HG03175 (cell line): ENCODE results near the gene TTYH1.
"Not testable (repeated sequence)": the region's sequence is repeated elsewhere in the genome, so short reads cannot be mapped to it uniquely, and the experiment has no call there.

Experiments used
- ATAC-seq: cut with Tn5 transposase; IDR thresholded peaks from one replicate; pipeline ENCODE4 v1.9.1; 2021; ENCODE audit warnings: mild to moderate bottlenecking, moderate library complexity; ENCODE audit not compliant: unreplicated experiment

TTYH1 gene

GRCh38 chr19:54436628-54437252 is 21.5 kb downstream of the TTYH1 start:
- no peak for ATAC-seq

GRCh38 chr19:54439174-54439851 is 24.0 kb downstream of the TTYH1 start:
- ATAC-seq, result no peak

DNA sequence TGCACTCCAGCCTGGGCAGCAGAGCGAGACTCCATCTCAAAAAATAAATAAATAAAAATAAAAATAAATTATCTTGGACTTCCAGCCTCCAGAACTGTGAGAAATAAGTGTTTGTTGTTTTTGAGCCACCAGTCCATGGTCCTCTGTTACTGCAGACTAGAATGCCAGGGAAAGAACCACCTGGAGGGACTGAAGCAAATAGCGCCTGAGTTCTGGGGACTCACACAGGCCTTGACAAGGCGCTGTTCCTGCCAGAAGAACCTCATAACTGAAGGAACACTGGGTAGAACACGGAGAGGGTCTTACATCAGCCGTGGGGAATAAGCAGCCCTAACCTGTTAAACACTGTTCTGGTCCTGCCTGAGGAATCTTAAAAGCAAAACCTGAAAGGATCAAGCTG is 25.4 kb downstream of the TTYH1 start:
- ATAC-seq, result no peak

DNA sequence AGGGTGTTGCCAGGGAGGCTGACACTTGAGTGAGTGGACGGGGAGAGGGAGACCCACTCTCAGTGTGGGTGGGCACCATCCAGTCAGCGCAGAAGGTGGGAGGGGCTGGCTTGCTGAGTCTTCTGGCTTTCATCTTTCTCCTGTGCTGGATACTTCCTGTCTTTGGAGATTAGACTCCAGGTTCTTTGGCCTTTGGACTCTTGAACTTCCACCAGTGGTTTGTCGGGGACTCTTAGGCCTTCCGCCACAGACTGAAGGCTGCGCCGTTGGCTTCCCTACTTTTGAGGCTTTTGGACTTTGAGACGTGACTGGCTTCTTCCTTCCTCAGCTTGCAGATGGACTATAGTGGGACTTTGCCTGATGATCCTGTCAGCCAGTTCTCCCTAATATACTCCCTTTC is 29.5 kb downstream of the TTYH1 start:
- no peak for ATAC-seq

- not testable (repeated sequence) for ATAC-seq
Measured at GRCh38 chr19:54446349-54446748, 31.1 kb downstream of the TTYH1 start.

- peak; percentile 11 for ATAC-seq
Measured at GRCh38 chr19:54448040-54448773, 32.9 kb downstream of the TTYH1 start.

GRCh38 chr19:54448774-54449700 is 33.8 kb downstream of the TTYH1 start, which contains the start of gene LENG8:
LENG8 (plus strand) TSS chr19:54449199; CDS start chr19:54451345, 2,146 bp downstream.
- peak; percentile 93 for ATAC-seq

DNA sequence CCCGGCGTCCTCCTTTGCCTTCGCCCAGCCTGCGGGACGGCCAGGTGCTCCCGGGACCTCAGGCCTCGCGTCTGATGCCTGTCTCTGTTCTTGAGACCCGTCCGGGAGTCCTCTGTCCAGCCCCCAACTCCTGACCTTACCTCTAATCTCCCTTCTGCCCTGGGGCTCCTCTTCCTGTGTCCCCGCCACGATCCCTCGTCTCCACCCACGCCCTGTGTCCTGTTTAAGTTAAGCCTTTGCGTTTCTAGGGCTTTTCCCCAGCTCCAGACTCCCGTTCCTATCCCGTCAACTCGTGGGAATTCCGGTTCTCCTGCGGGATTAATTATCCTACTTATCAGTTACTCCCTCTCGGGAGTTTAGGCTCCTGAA is 34.4 kb downstream of the TTYH1 start:
- no peak for ATAC-seq

- no peak for ATAC-seq
Measured at GRCh38 chr19:54451331-54451871, 36.1 kb downstream of the TTYH1 start.

- no peak for ATAC-seq
Measured at GRCh38 chr19:54451997-54452396, 36.7 kb downstream of the TTYH1 start.

DNA sequence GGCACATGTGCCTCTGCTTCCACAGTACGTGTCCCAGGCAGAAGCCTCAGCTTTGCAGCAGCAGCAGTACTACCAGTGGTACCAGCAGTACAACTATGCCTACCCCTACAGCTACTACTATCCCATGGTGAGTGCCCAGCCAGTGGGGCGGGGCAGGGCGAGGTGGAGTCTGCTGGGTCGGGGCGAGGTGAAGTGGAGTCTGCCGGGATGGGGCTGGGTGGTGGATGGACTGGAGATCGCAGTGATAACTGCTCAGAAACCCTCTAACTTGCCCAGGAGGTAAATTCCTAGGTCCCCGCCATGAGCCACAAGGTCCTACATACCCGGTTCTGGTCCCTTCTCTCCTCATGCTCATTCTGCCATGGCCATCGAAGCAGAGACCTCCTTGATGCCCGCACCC is 37.4 kb downstream of the TTYH1 start:
- ATAC-seq, result no peak

DNA sequence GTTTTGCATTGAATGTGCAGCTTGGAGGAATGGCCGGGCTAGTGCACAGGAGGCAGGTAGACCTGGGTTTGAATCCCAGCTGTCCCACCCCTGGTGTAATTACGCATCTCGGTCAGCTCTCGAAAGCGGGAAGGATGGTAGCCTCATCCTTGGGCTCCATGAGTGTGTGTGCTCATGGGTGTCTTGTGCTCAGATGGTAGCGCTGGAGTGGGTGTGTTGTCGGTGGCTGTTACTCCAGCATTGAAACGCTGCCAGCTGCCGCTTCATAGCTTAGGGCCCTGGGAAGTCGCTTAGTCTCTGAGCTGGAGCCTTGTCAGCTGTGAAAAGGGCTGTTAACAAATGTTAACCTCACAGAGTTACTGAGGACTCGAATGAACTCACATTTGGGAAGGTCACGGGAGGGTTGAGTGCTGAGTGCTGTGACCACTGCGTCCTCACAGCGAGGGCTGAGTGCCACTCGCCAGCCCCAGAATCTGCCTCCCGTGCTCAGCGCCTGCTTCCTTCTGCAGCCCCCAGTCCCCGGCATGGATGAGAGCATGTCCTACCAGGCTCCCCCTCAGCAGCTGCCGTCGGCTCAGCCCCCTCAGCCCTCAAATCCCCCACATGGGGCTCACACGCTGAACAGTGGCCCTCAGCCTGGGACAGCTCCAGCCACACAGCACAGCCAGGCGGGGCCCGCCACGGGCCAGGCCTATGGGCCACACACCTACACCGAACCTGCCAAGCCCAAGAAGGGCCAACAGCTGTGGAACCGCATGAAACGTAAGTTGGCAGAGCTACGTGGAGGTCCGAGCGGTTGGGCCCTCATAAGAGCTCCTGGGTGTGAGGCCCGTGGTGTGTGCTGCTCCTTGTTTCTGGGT is 38.9 kb downstream of the TTYH1 start:
- ATAC-seq, result no peak

DNA sequence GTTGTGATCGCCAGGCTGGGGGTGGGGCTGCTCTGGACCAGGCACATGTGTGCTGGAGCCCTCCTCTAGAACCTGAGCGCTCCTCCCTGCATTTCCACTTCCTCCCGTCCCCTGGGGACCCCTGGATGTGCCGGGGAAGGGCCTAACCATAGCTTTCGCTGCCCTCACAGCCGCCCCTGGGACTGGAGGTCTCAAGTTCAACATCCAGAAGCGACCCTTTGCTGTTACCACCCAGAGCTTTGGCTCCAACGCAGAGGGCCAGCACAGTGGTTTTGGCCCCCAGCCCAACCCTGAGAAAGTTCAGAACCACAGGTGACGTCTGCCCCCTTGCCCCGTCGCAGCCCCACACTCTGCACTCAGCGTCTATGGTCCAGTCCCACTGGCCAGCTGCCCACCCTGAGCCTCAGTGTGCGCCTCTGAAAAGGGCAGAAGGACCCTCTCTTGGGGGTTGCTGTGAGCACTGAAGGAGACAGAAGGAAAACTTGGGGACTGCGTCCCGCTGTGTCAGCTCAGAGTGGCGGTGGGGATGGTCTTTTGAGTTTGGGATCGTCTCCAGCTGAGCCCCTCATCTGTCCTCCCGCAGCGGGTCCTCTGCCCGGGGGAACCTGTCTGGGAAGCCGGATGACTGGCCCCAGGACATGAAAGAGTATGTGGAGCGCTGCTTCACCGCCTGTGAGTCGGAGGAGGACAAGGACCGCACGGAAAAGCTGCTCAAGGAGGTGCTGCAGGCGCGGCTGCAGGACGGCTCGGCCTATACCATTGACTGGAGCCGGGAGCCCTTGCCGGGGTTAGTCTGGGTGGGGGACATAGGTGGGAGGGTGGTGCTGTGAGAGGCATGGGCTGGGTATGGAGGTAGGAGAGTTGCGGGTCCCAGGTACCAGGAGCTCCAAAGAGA is 39.8 kb downstream of the TTYH1 start:
- no peak for ATAC-seq

- ATAC-seq, result no peak
Measured at GRCh38 chr19:54455786-54456422, 40.6 kb downstream of the TTYH1 start.

GRCh38 chr19:54456423-54457373 is 41.4 kb downstream of the TTYH1 start:
- no peak for ATAC-seq

DNA sequence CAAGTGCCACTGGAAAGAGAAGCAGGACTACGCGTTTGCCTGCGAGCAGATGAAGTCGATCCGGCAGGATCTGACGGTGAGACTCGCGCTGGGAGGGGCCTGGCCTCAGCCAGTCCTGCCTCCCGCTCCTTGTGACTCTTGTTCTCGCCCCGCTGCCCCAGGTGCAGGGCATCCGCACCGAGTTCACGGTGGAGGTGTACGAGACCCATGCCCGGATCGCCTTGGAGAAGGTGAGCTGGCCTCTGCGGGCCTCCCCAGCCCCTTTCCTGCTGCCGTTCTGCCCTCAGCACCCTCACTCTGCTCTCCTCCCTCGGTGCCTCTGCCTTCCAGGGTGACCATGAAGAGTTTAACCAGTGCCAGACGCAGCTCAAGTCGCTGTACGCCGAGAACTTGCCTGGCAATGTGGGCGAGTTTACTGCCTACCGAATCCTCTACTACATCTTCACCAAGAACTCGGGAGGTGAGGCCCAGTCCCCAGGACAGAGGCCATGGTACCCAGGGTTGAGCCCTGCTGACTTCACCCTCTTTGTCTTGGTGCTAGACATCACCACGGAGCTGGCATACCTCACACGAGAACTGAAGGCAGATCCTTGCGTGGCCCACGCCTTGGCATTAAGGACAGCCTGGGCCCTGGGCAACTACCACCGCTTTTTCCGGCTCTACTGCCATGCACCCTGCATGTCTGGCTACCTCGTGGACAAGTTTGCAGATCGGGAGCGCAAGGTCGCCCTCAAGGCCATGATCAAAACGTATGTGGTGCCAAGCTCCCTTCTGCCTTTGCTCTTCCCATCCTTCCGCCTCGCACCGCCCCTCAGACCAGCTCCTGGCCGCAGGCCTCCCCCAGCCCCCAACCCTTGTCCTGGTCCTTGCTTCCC is 42.7 kb downstream of the TTYH1 start:
- no peak for ATAC-seq
